Activated naive CD4-positive, alpha-beta T cell treated with anti-CD3 and anti-CD28 coated beads, Interleukin-2, amount 50 U/mL, for 72 hours (primary cell): Measurements from ENCODE around the gene TIMM10B. TPM values are rescaled to one million over a fixed set of nuclear protein-coding genes. Genes with fewer than 3 reads are reported as not detected.

ENCODE experiments used
- ATAC-seq, 2 donors: fragments of 150-1000 bp; cut with Tn5 transposase; 2 replicates each; pipeline ENCODE4 v1.10.0; 2021; ENCODE audit warnings: mild to moderate bottlenecking in 2 of 2, moderate library complexity in 2 of 2
- DNase-seq, 2 donors: peaks; one replicate each; pipeline ENCODE4 v3.0.0; 2021 to 2022; ENCODE audit warnings: low spot score in 2 of 2
- H3K27ac Mint-ChIP-seq, 2 donors: one replicate each; pipeline ENCODE4 v1.8.0; 2022; ENCODE audit warnings: mild to moderate bottlenecking in 2 of 2, mixed read lengths in 2 of 2
- H3K36me3 Mint-ChIP-seq, 2 donors: one replicate each; pipeline ENCODE4 v1.8.0; 2022; ENCODE audit warnings: mixed read lengths in 2 of 2
- H3K9me3 Mint-ChIP-seq, 2 donors: one replicate each; pipeline ENCODE4 v1.8.0; 2022; ENCODE audit warnings: mixed read lengths in 2 of 2
- total RNA-seq, 2 donors: library from RNA; stranded (reverse); gene quantifications; one replicate each; pipeline ENCODE4 v1.2.3, GENCODE V29; 2022

The TIMM10B gene
- total RNA-seq, 2 donors from 2014 or later, result 36.9 to 38.3 TPM

DNA sequence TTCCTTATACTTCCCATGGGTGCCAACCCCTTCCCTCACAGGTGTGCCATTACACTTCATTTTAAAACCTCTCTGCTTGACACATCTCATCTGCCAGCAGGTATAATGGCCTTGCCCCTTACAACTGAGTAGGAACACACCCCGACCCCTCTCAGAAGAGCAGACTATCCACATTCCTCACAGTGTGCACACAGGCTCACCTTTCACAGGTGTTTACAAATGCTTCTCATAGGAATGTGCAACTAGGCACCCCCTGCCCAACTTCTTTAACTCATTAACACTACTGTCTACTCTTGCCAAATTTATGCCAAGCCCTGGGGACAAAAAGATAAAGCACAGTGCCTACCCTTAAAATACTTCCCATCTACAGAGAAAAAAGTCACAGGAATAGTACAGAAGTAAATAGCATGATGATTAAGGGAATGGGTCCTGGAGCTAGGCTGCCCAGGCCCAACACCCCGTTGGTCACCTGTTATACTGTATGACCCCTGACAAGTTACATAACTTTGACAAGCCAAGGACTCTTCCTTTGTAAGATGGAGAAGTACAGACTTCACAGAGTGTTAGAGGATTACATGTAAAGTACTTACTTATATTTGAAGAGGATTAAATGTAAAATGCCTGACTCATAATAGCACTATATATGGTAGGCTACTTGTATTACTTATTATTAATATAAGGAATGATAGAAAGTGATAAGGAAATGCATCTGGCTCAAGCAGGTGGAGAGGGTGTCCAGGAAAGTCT is 22.8 kb upstream of the TIMM10B start:
- peak overlapping the region in 1 of 2 donors; percentile 40 for H3K27ac Mint-ChIP-seq
- H3K36me3 Mint-ChIP-seq, result no peaks in the 10 kb centered on the region
- H3K9me3 Mint-ChIP-seq, result no peaks in the 10 kb centered on the region
- no peak for ATAC-seq
- no peak for DNase-seq

DNA sequence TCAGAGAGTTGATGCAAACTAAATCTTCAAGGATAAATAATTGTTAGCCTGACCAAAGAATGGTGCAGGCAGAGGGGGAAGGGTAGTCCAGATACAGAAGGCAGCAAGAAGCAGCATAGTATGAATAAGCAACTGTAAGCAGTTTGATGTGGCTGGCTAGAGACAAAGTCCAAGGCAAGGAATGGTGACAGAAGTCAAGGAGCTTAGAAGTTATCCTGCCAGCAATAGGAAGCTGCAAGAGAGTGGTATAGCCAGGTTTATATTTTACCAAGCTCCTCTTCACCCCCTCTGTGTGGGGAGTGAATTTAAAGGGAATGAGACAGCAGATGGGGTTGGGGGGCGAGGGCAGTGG is 22.2 kb upstream of the TIMM10B start:
- H3K27ac Mint-ChIP-seq, result no peak overlapping the region
- ATAC-seq, result no peak
- DNase-seq, result no peak
- H3K36me3 Mint-ChIP-seq, result no peaks in the 10 kb centered on the region
- no peaks in the 10 kb centered on the region for H3K9me3 Mint-ChIP-seq

DNA sequence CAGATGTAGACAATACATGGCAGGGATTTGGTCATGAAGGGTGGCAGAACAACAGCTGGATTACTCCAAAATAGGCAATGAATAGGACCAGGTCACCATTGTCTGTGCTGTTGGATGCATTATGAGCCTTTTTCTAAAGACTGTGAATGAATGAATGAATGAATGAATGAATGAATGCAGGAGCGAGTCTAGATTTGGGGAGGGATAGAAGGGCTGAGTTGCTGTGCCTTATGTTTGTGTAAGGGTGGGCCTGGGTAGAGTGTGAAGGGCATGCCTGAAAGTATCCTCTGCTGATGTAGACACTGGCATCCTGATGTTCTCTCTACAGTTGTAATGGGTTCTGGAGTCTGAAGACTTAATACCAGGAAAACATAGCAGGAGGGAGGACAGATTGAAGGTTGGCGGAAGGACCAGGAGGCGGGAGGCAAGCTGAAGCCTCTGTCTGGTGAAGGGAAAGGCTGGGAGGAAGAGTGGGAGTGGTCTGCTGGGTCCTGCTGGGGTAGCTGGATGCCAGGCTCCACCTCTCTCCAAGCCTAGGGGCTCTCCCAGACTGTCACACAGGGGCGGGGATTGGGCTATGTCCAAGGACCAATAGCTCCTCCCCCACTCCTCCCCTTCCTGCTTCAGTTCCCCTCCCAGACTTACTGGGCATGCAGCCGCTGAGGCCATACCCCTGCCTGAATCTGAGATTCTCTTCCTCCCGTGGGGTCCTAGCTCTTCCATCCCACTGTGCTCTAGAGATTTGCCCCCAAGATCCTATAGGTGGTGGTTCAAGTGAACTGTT is 12.4 kb upstream of the TIMM10B start:
- no peaks in the 10 kb centered on the region for H3K36me3 Mint-ChIP-seq
- no peaks in the 10 kb centered on the region for H3K9me3 Mint-ChIP-seq
- ATAC-seq (peak in 1 of 2 donors; percentile 46), DNase-seq (no peak)
- H3K27ac Mint-ChIP-seq, result no peak overlapping the region

DNA sequence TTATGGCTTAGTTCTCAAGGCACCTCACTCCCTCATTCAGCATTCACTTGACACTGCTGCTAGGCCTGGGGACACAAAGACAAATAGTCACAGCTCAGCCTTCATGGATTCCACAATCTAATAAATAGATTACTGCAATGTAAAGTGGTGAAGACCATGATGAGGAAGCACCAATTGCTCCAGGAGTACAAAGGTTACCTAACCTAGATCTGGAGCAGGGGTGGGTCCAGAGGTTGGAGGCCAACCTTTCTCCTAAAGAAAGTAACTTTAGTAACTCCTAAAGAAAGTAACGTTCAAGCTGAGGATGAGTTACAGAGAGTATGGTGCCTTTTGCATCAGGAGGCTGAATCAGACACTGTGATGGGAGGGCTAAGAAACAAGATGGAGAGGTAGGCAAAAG is 11.7 kb upstream of the TIMM10B start:
- DNase-seq, result no peak
- Mint-ChIP-seq H3K9me3 (no peaks in the 10 kb centered on the region), H3K27ac (no peak overlapping the region), H3K36me3 (no peaks in the 10 kb centered on the region)
- ATAC-seq, result no peak

DNA sequence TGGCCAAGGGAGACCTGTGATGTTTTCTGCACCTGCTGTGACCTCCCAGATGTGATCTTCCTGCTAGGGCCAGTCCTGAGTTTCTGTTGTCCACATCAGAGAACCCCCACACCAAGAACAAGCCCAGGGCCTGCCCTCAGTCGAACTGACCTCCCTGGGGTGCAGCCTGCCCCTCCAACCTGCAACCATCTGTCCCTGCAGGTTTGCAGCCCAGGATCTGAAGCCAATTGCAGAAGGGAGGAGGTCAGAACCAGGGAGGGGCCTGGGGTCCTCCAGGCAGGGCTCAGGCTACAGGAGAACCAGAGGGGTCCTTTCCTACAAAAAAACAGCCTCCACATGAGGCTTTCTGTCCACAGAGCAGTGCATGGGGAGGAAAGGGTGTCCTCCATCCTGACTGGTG is 8.4 kb upstream of the TIMM10B start:
- ATAC-seq (peak in 1 of 2 donors; percentile 1), DNase-seq (no peak)
- no peak overlapping the region for H3K27ac Mint-ChIP-seq
- no peaks in the 10 kb centered on the region for H3K9me3 Mint-ChIP-seq
- no peaks in the 10 kb centered on the region for H3K36me3 Mint-ChIP-seq

DNA sequence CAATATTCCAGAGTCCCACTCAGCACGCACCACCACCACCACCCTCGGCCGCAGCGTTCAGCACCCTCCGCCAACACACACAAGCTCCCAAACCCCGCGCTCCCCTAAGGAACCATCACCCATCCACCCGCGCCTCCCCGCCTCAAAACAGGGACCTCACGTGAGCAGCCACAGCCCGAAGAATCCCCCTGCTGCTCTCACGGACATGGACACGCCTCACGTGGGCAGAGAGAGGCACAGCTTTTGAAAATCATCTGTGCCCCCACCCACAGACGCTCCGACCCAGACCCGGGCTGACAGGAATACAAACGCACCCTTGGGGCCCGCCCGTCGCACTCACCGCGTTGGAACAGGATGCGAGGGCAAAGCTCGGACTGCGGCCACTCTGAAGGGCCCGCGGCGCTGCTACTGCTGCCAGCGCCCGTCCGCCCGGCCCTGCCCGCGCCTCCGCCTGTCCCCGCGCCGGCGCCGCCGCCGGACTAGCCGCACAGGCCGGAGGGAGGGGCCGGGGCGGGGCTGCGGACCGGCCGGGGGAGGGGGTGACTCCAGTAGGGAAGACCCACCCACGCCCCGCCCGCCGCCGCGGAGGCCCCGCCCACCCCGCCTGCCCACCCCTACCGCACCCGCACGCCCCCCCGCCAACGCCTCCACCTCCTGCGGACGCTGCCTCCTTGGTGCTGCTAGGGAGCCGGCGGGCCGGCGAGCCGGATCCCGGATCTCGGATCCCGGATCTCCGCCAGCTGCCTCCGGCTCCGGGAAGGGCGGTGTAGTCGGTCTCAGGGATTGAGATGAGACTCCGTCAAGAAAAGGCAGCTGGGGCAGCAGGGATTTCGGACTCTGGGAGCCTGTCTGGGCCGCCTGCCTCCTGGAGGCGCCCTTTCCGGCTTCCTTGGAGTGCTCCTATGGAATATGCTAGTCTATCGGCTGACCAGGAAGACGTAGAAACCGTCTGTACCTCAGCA is 7.6 kb upstream of the TIMM10B start, which contains the start of gene TRIM3:
TSS of gene TRIM3 (minus strand) at position 491 of the 962 bp plus-strand sequence. CDS start 8,246 bp downstream, outside the sequence.
- Mint-ChIP-seq H3K27ac (peak within 1 kb of the TSS; percentile 18 to 53), H3K36me3 (no peaks in the 10 kb centered on the region), H3K9me3 (no peaks in the 10 kb centered on the region)
- ATAC-seq, result peak; percentile 78 to 83
- DNase-seq, result peak; percentile 38 to 70

DNA sequence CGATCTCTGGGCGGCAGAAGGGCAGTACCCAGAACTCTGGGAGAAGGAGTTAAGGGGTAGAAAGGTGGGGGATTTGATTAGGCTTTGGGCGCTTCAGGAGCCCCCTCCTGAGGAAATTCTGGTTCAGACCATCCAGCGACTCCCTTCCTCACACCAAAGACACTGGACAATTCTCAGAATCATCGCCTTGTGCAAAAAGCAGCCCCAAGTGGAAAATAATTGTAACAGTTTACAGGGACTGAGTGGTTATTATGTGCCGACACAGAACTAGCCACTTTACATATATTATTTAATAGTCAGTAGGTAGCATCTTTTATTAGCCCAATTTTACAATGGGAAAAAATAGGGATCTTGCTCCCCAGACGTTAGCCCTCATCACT is 6.9 kb upstream of the TIMM10B start:
- Mint-ChIP-seq H3K36me3 (no peaks in the 10 kb centered on the region), H3K9me3 (no peaks in the 10 kb centered on the region), H3K27ac (peak overlapping the region in 1 of 2 donors; percentile 53)
- no peak for ATAC-seq
- DNase-seq, result no peak

DNA sequence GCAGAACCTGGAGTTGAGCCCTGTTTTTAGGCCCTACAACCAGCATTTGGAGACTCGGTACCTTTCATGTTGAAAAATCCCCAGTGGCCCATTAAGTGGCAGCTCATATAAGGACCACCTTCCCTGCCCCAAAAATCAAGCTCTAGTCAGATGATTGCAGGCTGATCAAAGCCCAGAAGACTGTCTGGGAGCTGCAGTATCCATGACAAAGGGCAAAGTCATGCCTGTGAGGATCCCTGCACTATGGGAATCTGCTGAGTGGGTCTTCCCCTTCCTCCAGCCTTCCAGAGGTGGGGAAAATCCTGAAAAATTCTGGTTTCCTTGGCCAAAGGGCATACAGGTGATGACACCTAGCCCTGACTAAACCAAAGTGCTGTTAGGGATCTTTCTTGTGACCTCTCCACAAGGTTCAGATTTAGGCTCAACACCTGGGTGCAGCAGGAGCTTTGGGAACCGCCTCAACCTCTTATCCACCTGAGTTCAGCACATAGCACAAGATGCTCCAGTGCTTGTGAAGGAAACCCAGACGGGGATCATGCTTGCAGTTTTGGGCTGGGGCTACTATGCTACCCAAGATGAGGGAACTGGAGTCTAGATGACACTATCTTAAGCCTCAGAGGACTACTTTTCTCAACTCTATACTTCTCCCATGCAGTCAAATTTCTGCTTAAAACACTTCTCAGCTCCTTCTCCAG is 6.3 kb upstream of the TIMM10B start:
- DNase-seq (no peak), ATAC-seq (no peak)
- no peaks in the 10 kb centered on the region for H3K9me3 Mint-ChIP-seq
- no peaks in the 10 kb centered on the region for H3K36me3 Mint-ChIP-seq
- peak overlapping the region in 1 of 2 donors; percentile 55 for H3K27ac Mint-ChIP-seq

DNA sequence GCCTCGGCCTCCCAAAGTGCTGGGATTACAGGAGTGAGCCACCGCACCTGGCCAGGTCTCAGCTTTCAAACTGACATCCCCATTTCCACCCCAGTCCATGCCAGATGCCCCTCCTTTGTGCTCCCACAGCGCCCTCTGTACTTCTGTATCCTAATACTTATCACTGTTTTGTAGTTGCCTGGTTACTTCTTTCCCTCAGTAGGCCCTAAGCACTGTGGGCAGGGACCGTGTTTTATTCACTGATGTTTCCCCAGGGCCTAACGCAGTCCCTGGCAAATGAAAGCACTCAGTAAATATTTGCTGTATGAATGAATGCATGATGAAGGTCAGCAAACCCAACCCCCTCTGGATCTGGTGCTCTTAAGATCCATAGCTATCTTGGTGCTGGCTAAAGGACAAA is 5.4 kb upstream of the TIMM10B start:
- Mint-ChIP-seq H3K9me3 (no peaks in the 10 kb centered on the region), H3K36me3 (no peaks in the 10 kb centered on the region), H3K27ac (peak overlapping the region in 1 of 2 donors; percentile 55)
- no peak for DNase-seq
- ATAC-seq, result no peak

DNA sequence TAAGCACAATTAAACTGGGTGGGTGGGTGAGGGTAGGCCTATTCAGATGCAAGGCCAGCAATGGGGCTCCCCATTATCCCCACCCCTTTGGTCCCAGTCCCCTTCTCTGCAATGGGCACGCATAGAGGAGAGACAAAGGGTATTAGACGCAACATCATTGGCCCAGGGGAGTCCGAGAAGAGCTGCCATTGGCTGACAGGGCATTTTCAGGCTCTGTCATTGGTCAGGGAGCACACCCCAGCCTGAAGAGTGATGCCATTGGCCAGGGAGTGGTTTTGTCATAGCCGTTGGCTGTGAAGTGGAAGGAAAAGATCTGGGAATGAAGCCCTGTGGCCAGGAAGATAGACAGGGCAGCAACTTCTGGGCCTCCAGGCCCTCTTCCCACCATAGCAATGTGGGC is 4.7 kb upstream of the TIMM10B start:
- H3K36me3 Mint-ChIP-seq, result peaks cover 0 to 4% of the 10 kb centered on the region in 2 donors

DNA sequence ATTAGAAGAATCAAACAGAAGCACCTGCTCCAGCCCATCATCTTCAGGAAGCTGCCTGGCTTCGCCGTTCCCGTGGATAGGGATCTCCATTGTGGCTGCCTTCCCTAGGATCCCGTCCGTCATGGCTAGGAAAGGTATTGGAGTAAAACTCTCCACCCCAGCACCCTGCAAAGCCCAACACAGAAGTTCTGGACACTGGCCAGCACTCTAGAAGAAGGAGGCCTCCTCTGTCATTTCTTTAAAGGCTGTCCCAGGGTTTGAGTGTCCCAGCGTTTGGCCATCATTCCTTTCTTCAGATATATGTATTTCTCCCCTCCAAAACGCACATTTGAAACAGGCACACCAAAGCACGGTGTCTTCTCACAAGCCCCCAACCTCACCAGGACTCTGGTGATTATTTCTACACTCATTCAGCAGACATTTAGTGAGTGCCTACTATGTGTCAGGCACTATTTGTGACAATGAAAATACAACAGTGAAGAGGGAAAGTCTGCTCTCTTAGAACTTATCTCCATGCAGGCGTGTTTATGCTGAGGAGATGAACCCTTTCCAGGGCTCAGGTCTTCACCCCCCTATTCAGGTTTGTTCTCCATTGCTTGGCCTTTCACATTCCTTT is 894 bp upstream of the TIMM10B start:
- ATAC-seq (no peak), DNase-seq (no peak)
- Mint-ChIP-seq H3K9me3 (no peaks in the 10 kb centered on the region), H3K27ac (peak overlapping the region; percentile 97 to 99), H3K36me3 (peaks cover 14 to 24% of the 10 kb centered on the region in 2 donors)

More for the DNA sequence above, 4.7 kb upstream of the TIMM10B start:
- DNase-seq (no peak), ATAC-seq (no peak)
- Mint-ChIP-seq H3K9me3 (no peaks in the 10 kb centered on the region), H3K27ac (no peak overlapping the region)

DNA sequence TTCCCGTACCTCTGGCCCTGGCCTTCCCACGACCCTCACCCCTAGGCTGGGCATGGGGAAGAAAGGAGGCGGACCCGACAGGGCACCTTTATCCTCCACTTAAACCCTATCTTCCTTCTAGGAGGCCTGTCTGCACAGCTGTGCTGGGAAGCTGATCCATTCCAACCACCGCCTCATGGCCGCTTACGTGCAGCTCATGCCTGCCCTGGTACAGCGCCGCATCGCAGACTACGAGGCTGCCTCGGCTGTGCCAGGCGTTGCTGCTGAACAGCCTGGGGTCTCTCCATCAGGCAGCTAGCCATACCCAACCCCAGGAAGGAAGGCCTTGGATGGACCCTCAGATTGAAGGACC is 599 bp downstream of the TIMM10B start:
- Mint-ChIP-seq H3K27ac (peak overlapping the region; percentile 97 to 99), H3K36me3 (peaks cover 14 to 24% of the 10 kb centered on the region in 2 donors), H3K9me3 (no peaks in the 10 kb centered on the region)
- peak in 1 of 2 donors; percentile 55 for DNase-seq
- ATAC-seq, result peak in 1 of 2 donors; percentile 2

DNA sequence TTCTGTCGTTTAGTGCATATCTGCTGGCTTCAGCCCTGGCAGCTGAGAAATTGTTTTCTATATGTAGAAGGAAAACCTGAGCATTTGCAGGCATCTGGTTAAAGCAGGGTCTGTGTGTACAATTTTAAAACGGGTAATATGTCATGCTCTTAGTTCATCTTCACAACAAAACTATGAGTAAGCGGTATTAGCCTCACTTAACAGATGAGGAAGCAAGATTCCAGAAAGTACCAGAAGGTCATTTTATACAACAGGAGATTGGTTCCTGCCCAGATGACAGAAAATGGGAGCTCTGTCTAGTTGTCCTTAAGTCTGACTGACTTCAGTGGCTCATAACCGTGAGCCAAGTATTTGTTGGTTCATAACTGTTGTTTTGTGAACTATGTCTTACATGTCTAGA is 1.1 kb downstream of the TIMM10B start:
- H3K27ac Mint-ChIP-seq, result peak overlapping the region; percentile 97 to 99
- ATAC-seq (no peak), DNase-seq (no peak)
- H3K36me3 Mint-ChIP-seq, result peaks cover 14 to 24% of the 10 kb centered on the region in 2 donors
- no peaks in the 10 kb centered on the region for H3K9me3 Mint-ChIP-seq

DNA sequence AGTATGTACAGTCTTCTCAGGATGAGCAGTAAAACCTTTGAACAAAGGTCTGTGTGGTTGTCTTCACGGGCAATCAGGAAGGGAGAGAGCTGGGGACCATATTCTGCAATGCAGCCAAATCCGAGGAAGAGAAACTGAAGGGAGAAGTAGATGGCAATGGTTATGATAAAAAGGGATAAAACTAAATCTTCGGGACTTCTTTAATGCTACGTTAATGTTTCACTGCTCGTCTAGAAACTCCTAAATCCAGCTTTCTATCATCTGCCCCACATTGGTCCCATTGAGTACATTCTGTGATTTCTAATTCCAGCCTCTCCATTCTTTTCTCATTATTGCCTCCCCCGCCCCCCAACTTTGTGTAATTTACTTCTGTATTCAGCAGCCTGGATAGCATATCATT is 1.7 kb downstream of the TIMM10B start:
- Mint-ChIP-seq H3K36me3 (peaks cover 14 to 24% of the 10 kb centered on the region in 2 donors), H3K9me3 (no peaks in the 10 kb centered on the region), H3K27ac (peak overlapping the region; percentile 97 to 99)
- no peak for ATAC-seq
- no peak for DNase-seq

DNA sequence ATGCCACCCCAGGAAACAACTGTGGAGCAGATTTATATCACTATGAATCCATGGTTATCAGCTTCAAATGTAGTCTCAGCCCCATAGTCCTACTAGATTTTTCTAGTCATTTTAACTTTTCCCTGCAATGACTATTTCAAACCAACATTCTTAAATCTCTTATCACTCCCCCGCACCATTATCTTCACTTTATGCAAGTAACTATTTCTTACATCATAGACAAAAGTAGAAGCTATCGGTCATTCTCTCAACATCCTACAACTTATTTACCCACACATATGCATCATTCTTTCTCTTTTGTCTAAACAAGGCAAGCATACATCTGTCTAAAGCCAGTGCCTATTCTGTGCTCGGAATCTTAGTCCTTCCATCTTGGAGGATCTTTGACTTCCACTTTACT is 4.4 kb downstream of the TIMM10B start:
- no peaks in the 10 kb centered on the region for H3K9me3 Mint-ChIP-seq
- no peak overlapping the region for H3K27ac Mint-ChIP-seq
- DNase-seq, result no peak
- H3K36me3 Mint-ChIP-seq, result peaks cover 14 to 24% of the 10 kb centered on the region in 2 donors
- no peak for ATAC-seq

DNA sequence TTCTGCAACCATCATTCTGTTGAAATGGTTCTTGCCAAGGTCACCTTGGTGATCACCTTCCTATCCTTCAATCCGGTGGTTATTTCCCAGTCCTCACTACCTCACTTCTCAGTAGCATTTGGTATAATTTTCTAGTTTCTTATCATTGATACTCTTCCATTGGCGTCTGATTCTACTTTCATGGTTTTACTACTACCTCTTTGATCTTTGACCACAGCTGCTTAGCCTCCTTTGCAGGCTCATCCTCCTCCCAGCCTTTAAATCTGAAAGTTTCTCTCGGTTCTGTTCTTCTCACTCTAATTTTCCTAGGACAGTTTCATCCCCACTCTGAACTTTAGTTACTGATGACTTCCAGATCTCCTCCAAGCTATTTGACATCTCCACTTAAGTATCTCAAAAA is 5.0 kb downstream of the TIMM10B start:
- DNase-seq (no peak), ATAC-seq (no peak)
- H3K36me3 Mint-ChIP-seq, result peaks cover 14 to 22% of the 10 kb centered on the region in 2 donors
- no peaks in the 10 kb centered on the region for H3K9me3 Mint-ChIP-seq
- H3K27ac Mint-ChIP-seq, result no peak overlapping the region
